GM23338 (cell line): ENCODE measurements around the gene WDR62. TPM values are rescaled to one million over a fixed set of nuclear protein-coding genes. Genes with fewer than 3 reads are reported as not detected.

ENCODE experiments used
- ATAC-seq: fragments of 200-7000 bp; cut with Tn5 transposase; 3 replicates; pipeline ENCODE4 v1.9.1; 2020
- DNase-seq: peaks from one replicate; pipeline ENCODE4 v3.0.0-alpha.2; 2015; ENCODE audit warnings: low spot score
- H2AFZ ChIP-seq: fragments of 200-600 bp; sonication (generic); 2 replicates; pipeline ENCODE4 v1.8.0; 2016; ENCODE audit warnings: antibody characterized with exemption, mild to moderate bottlenecking, moderate library complexity
- H3F3A ChIP-seq: fragments of 200-600 bp; sonication (generic); replicated peaks from 2 replicates; pipeline ENCODE4 v1.8.0; 2017; ENCODE audit warnings: antibody characterized with exemption, mixed run types, low read depth
- H3K27ac ChIP-seq: fragments of 200-600 bp; sonication (generic); 2 replicates; pipeline ENCODE4 v1.6.1; 2016; ENCODE audit warnings: low read depth
- H3K27me3 ChIP-seq: fragments of 200-600 bp; sonication (generic); 2 replicates; pipeline ENCODE4 v1.8.0; 2016; ENCODE audit warnings: mild to moderate bottlenecking, mixed run types, moderate library complexity; ENCODE audit not compliant: insufficient read depth
- H3K36me3 ChIP-seq: fragments of 200-600 bp; sonication (generic); 2 replicates; pipeline ENCODE4 v1.8.0; 2016; ENCODE audit warnings: mild to moderate bottlenecking; ENCODE audit not compliant: insufficient read depth
- H3K4me1 ChIP-seq: fragments of 200-600 bp; sonication (generic); 2 replicates; pipeline ENCODE4 v1.8.0; 2016; ENCODE audit warnings: mild to moderate bottlenecking, moderate library complexity; ENCODE audit not compliant: insufficient read depth
- H3K4me2 ChIP-seq: fragments of 200-600 bp; sonication (generic); 2 replicates; pipeline ENCODE4 v1.7.1; 2017; ENCODE audit warnings: mixed run types
- H3K4me3 ChIP-seq: fragments of 200-600 bp; sonication (generic); 2 replicates; pipeline ENCODE4 v1.6.1; 2016; ENCODE audit warnings: mixed run types
- H3K79me2 ChIP-seq: fragments of 200-600 bp; sonication (generic); replicated peaks from 2 replicates; pipeline ENCODE4 v1.8.0; 2017; ENCODE audit warnings: mild to moderate bottlenecking; ENCODE audit not compliant: insufficient read depth
- H3K9me2 ChIP-seq: fragments of 200-600 bp; sonication (generic); 2 replicates; pipeline ENCODE4 v1.8.0; 2017; ENCODE audit not compliant: insufficient read depth
- H4K20me1 ChIP-seq: fragments of 200-600 bp; sonication (generic); replicated peaks from 2 replicates; pipeline ENCODE4 v1.8.0; 2017; ENCODE audit warnings: mild to moderate bottlenecking; ENCODE audit not compliant: insufficient read depth
- H3K27ac Mint-ChIP-seq: 2 replicates; pipeline ENCODE4 v1.8.0; 2020; ENCODE audit warnings: inconsistent platforms, mild to moderate bottlenecking, moderate library complexity, mixed read lengths
- H3K27me3 Mint-ChIP-seq: 3 replicates; pipeline ENCODE4 v1.8.0; 2022; ENCODE audit warnings: low read depth, mild to moderate bottlenecking, moderate library complexity, mixed read lengths, inconsistent platforms; ENCODE audit not compliant: insufficient read depth, poor library complexity
- H3K36me3 Mint-ChIP-seq: 3 replicates; pipeline ENCODE4 v1.8.0; 2021; ENCODE audit warnings: low read depth, mild to moderate bottlenecking, inconsistent platforms, moderate library complexity, mixed read lengths
- H3K4me1 Mint-ChIP-seq: 3 replicates; pipeline ENCODE4 v1.8.0; 2020; ENCODE audit warnings: mild to moderate bottlenecking, inconsistent platforms, mixed read lengths
- H3K4me3 Mint-ChIP-seq: 3 replicates; pipeline ENCODE4 v1.8.0; 2021; ENCODE audit warnings: moderate library complexity, mild to moderate bottlenecking, inconsistent platforms, mixed read lengths
- H3K9me3 Mint-ChIP-seq: 3 replicates; pipeline ENCODE4 v1.8.0; 2020; ENCODE audit warnings: moderate library complexity, mild to moderate bottlenecking, inconsistent platforms, mixed read lengths
- CREB1 ChIP-seq: fragments of 250-450 bp; sonication (Bioruptor Pico); IDR thresholded peaks from 2 replicates; pipeline ENCODE4 v1.5.0; 2020; ENCODE audit warnings: low read depth, mild to moderate bottlenecking, moderate library complexity
- CTCF ChIP-seq, 2 experiments: fragments of 200-600 bp in 1 of 2; sonication (generic) in 1 of 2; conservative IDR thresholded peaks; 2 replicates each; pipeline versions ENCODE4 v1.5.1 to v1.6.1; 2016 to 2017; ENCODE audit warnings: antibody characterized with exemption in 2 of 2, low read depth in 2 of 2, mild to moderate bottlenecking in 2 of 2, moderate library complexity in 1 of 2
- JUNB ChIP-seq: IDR thresholded peaks from one replicate; pipeline ENCODE4 v1.6.1; 2016; ENCODE audit warnings: antibody characterized with exemption; ENCODE audit not compliant: unreplicated experiment
- NANOG ChIP-seq: IDR thresholded peaks from 2 replicates; pipeline ENCODE4 v1.6.1; 2016; ENCODE audit warnings: antibody characterized with exemption, borderline replicate concordance
- STAT1 ChIP-seq: IDR thresholded peaks from one replicate; pipeline ENCODE4 v1.6.1; 2016; ENCODE audit warnings: antibody characterized with exemption; ENCODE audit not compliant: unreplicated experiment
- ZNF331 ChIP-seq: fragments of 250-450 bp; sonication (Bioruptor Pico); IDR thresholded peaks from 2 replicates; pipeline ENCODE4 v1.5.0; 2020; ENCODE audit warnings: low read depth, mild to moderate bottlenecking, moderate library complexity
- polyA plus RNA-seq: library from polyadenylated mRNA; unstranded; fragments of >200 nt; fragmentation: Nextera tagmentation; extraction: Ambion mirVana; gene quantifications from 2 replicates; pipeline ENCODE4 v1.2.1, GENCODE V29; 2016
- total RNA-seq: library from RNA; depleted of rRNA; stranded (reverse); fragments of >200 nt; shearing (Covaris generic); gene quantifications from 2 replicates; pipeline ENCODE4 v1.2.3, GENCODE V29; 2014
- TF ChIP-seq, protein P1 (sequence below): IDR thresholded peaks from one replicate; pipeline ENCODE4 v1.6.1; 2018; ENCODE audit warnings: antibody characterized with exemption; ENCODE audit not compliant: unreplicated experiment
- TF ChIP-seq, protein P2 (sequence below): IDR thresholded peaks from 2 replicates; pipeline ENCODE4 v1.6.1; 2016; ENCODE audit warnings: antibody characterized with exemption

The WDR62 gene
- total and polyA plus RNA-seq, 2 experiments from 2014 or later = 14.1 to 45.4 TPM

DNA sequence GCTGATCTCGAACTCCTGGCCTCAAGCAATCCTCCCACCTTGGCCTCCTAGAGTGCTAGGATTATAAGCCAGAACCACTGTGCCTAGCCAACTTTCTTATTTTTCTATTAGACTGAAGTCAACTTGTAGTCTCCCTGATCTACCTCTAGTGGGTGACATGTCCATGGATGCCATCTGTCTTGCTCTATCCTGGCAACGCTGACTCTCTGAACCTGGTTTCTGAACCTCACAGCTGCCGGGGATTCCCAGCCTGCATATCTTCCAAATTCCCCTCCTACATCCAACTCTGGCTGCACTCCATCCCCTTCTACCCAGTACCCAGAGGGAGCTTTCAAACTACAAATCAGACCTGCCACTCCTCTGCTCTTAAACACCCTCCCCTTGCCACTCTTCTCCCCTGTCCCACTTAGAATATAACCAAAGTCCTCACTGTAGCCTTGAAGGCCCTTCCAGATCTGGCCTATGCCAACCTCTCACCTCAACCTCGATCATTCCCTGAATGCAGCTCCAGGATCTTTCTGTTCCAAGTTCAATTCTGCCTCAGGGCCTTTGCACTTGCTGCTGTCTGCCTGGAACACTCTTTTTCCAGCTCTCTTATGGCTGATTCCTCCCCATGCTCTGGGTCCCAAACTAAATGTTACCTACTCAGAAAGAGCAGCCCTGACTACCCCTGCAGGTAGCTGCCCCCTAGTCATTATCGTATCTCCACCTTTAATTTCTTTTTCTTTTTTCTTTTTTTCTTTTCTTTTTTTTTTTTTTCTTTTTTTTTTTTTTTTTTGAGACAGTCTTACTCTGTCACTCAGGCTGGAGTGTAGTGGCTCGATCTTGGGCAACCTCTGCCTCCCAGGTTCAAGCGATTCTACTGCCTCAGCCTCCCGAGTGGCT lies 24.2 kb upstream of the WDR62 start:
- TF ChIP-seq STAT1 (no peak), CTCF (conservative IDR thresholded peaks at IDR 0.05; ENCODE audit: low read depth in 2 of 2) (peak in 1 of 2 experiments; percentile 19; a peak in 2 of 4 replicates), JUNB (no peak), CREB1 (CRISPR knock-in tag) (no peak), NANOG (no peak), ZNF331 (no peak)
- TF ChIP-seq, protein P1, sequence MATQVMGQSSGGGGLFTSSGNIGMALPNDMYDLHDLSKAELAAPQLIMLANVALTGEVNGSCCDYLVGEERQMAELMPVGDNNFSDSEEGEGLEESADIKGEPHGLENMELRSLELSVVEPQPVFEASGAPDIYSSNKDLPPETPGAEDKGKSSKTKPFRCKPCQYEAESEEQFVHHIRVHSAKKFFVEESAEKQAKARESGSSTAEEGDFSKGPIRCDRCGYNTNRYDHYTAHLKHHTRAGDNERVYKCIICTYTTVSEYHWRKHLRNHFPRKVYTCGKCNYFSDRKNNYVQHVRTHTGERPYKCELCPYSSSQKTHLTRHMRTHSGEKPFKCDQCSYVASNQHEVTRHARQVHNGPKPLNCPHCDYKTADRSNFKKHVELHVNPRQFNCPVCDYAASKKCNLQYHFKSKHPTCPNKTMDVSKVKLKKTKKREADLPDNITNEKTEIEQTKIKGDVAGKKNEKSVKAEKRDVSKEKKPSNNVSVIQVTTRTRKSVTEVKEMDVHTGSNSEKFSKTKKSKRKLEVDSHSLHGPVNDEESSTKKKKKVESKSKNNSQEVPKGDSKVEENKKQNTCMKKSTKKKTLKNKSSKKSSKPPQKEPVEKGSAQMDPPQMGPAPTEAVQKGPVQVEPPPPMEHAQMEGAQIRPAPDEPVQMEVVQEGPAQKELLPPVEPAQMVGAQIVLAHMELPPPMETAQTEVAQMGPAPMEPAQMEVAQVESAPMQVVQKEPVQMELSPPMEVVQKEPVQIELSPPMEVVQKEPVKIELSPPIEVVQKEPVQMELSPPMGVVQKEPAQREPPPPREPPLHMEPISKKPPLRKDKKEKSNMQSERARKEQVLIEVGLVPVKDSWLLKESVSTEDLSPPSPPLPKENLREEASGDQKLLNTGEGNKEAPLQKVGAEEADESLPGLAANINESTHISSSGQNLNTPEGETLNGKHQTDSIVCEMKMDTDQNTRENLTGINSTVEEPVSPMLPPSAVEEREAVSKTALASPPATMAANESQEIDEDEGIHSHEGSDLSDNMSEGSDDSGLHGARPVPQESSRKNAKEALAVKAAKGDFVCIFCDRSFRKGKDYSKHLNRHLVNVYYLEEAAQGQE = no peak
- TF ChIP-seq, protein P2, sequence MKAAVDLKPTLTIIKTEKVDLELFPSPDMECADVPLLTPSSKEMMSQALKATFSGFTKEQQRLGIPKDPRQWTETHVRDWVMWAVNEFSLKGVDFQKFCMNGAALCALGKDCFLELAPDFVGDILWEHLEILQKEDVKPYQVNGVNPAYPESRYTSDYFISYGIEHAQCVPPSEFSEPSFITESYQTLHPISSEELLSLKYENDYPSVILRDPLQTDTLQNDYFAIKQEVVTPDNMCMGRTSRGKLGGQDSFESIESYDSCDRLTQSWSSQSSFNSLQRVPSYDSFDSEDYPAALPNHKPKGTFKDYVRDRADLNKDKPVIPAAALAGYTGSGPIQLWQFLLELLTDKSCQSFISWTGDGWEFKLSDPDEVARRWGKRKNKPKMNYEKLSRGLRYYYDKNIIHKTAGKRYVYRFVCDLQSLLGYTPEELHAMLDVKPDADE = no peak
- Mint-ChIP-seq H3K4me3 (no peak overlapping the region), H3K9me3 (no peaks in the 10 kb centered on the region), H3K27ac (no peak overlapping the region), H3K36me3 (peaks cover 4% of the 10 kb centered on the region; the same call in 2 of the 3 replicates), H3K4me1 (peaks cover 2% of the 10 kb centered on the region; the same call in 1 of the 3 replicates), H3K27me3 (peaks cover 20% of the 10 kb centered on the region)
- Histone ChIP-seq H2AFZ (no peak overlapping the region), H3K36me3 (no peaks in the 10 kb centered on the region), H3F3A (0 out of 2 replicates have a peak, but pooled peaks cover 3% of the 10 kb centered on the region), H3K79me2 (no peaks in the 10 kb centered on the region), H4K20me1 (no peaks in the 10 kb centered on the region; the same call in 1 of the 2 replicates), H3K4me3 (no peak overlapping the region), H3K9me2 (no peaks in the 10 kb centered on the region), H3K27ac (no peak overlapping the region), H3K4me2 (no peak overlapping the region), H3K4me1 (peaks cover 6% of the 10 kb centered on the region; the same call in 1 of the 2 replicates), H3K27me3 (no peaks in the 10 kb centered on the region)
- DNase-seq = peak; percentile 29
- no peak for ATAC-seq
